Measurements from ENCODE around the gene PDE4C.
A peak's percentile ranks its signal among the peaks of the same experiment; 100 is the strongest.

Gene PDE4C

DNA sequence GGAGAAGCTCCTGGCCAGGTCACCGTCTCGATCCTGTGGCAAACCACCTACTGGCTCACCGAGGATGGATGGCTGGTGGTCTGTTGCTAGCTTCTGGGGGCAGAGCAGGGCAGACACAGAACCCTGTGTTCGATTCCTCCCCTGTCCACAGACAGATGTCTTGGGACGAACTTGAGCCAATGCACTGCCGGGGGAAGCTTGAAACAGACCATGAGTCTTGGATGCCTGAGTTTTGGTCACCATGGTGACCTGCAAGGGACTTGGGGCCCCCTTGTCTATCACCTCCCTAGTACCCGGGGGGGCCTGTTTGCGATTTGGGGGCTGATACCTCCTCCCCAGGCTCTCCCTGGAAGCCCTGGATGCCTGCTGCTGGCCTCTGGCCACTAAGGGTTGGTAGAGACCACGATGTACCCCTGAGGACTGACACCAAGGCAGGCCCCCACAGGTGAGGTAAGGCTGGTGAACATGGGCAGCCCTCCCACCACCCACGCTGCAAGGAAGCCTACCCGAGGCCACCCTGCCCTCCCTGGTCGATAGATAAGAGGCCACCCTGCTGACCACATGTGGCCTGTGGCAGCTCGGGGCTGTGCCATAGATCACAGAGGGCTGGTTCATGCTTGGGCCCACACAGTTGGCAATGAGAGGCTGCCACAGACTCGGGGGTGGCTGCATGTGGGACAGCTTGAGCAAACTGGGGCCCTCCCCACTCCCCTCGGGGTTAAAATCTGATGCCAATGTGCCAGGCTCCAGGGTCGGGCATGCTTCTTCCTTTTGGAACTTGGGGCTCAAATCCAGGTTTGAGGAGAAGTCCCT is 37.3 kb upstream of the PDE4C start:
- H3K4me1 Mint-ChIP-seq: peaks cover 13% of the 10 kb centered on the region
- H3K36me3 Mint-ChIP-seq: peaks cover 19% of the 10 kb centered on the region
- no peaks in the 10 kb centered on the region for H3K27me3 Mint-ChIP-seq
- H3K9me3 Mint-ChIP-seq: no peaks in the 10 kb centered on the region
- ATAC-seq (ENCODE audit: low read depth) (no peak), DNase-seq (ENCODE audit: low spot score in 2 of 2) (no peak)
- H3K27ac Mint-ChIP-seq: peak overlapping the region; percentile 45
- H3K4me3 Mint-ChIP-seq: no peak overlapping the region

DNA sequence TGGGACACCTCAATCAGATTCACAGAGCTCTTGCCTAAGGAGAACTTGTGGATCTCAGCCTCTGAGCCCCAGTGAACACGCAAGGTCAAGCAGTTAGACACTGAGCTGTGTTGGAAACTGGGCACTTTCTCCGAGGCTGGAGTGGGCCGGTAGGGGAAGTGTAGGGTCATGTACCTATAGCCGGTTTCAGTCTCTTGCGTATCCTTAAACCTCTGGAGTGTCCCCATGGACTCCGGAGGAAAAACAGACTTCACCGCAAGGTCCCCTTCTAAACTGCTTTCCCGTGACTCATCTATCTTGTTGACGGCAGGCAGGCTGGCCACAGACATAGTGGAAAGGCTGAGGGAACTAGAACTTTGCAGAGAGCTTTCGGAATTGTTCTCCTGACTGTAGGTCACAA is 36.7 kb upstream of the PDE4C start:
- no peak overlapping the region for H3K4me3 Mint-ChIP-seq
- ATAC-seq (ENCODE audit: low read depth) (no peak), DNase-seq (ENCODE audit: low spot score in 2 of 2) (no peak)
- H3K4me1 Mint-ChIP-seq: peaks cover 11% of the 10 kb centered on the region
- H3K27me3 Mint-ChIP-seq: no peaks in the 10 kb centered on the region
- no peak overlapping the region for H3K27ac Mint-ChIP-seq
- H3K9me3 Mint-ChIP-seq: no peaks in the 10 kb centered on the region
- H3K36me3 Mint-ChIP-seq: peaks cover 15% of the 10 kb centered on the region

DNA sequence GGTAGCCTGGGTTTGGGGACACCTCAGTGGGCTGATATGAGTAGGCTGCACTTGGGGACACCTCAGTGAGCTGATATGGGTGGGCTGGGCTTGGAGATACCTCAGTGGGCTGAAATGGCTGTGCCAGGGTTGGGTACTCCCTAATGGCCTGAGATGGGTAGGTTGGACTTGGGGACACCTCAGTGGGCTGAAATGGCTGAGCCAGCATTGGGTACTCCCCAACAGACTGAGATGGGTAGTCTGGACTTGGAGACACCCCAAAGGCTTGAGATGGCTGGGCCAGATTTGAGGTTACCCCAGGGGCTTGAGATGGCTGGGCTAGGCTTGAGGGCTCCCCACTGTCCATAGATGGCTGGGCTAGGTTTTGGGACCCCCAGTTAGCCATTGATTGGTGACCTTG is 35.9 kb upstream of the PDE4C start:
- Mint-ChIP-seq H3K36me3 (peaks cover 15% of the 10 kb centered on the region), H3K27me3 (no peaks in the 10 kb centered on the region), H3K27ac (no peak overlapping the region), H3K4me3 (no peak overlapping the region), H3K4me1 (peaks cover 11% of the 10 kb centered on the region), H3K9me3 (no peaks in the 10 kb centered on the region)
- DNase-seq (ENCODE audit: low spot score in 2 of 2) (no peak), ATAC-seq (ENCODE audit: low read depth) (no peak)

DNA sequence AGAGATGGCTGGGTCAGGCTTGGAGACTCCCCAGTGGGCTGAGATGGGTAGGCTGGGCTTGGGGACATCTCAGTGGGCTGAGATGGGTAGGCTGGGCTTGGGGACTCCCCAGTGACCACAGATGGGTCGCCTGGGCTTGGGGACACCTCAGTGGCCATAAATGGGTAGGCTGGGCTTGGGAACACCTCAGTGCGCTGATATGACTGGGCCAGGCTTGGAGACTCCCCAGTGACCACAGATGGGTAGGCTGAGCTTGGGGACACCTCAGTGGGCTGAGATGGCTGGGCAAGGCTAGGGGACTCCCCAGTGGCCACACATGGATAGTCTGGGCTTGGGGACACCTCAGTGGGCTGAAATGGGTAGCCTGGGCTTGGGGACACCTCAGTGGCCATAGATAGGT is 35.2 kb upstream of the PDE4C start:
- no peak overlapping the region for H3K4me3 Mint-ChIP-seq
- peaks cover 10% of the 10 kb centered on the region for H3K36me3 Mint-ChIP-seq

DNA sequence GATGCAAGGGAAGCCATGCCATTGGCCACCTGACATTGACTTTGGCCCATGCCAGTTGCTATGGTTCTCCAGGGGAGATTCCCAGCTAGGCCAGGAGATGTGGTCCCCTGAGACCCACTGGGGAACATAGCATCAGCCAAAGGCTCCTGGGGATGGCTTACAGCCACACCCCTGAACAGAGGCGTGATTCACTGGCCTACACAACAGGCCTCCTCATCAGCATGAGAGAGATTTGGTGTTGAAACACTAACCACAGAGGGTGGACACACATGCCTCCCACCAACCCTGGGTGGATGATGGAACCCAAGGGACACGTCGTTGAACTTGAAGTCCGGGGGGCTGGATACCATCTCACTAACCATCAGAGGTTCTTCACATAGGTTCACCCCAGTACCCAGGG is 33.7 kb upstream of the PDE4C start:
- Mint-ChIP-seq H3K4me3 (no peak overlapping the region), H3K27me3 (no peaks in the 10 kb centered on the region), H3K36me3 (peaks cover 2% of the 10 kb centered on the region), H3K4me1 (peaks cover 8% of the 10 kb centered on the region), H3K27ac (no peak overlapping the region), H3K9me3 (peaks cover 1% of the 10 kb centered on the region)
- DNase-seq (ENCODE audit: low spot score in 2 of 2) (no peak), ATAC-seq (ENCODE audit: low read depth) (no peak)

More for the DNA sequence above, 35.2 kb upstream of the PDE4C start:
- no peak for ATAC-seq (ENCODE audit: low read depth)
- DNase-seq (ENCODE audit: low spot score in 2 of 2): peak in 1 of 2 donors; percentile 26
- Mint-ChIP-seq H3K27me3 (no peaks in the 10 kb centered on the region), H3K27ac (peak overlapping the region; percentile 68), H3K4me1 (peaks cover 11% of the 10 kb centered on the region), H3K9me3 (no peaks in the 10 kb centered on the region)

DNA sequence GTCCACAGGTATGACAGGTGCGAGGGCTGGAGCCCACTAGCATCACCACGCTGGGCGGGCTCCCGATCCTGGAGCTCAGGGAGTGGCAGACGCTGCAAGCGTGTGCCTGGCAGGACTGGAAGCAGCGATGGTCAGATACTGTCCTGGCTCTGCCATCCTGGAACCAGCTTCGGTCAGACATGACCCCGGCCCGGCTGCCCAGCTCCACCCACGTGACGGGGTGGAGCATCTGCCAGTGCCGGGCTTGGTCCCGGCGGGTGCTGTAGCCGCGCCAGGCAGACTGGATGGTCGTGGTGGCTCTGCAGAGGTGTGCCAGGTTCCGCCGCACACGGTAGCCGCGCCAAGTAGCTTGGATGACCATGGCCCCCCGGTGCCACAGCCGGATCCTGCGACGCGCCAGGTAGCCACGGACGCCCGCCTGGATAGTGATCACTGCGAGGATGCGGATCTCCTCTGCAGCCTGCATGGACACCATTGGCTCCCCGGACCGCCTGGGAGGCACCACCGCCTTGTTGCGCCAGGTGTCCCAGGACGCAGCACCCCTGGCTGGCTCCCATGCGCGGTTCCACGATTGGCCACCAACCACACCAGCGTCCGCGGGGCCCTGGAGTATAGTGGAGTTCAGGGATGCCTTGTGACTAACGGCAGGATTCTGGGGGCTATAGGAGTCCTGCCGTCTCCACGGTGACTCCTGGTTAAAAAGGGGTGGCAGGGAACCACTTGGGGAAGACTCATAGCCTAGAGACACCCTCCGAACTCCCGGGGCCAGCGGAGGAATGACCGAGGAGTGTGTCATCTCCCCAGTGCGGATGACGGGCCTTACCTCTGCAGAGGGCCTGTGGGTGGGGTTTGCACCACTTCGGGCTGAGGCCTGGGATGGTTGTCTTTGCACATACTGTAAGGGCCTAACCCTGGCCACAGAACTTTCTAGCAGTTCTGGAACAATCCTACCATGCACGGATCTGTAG is 31.5 kb upstream of the PDE4C start:
- peaks cover 22% of the 10 kb centered on the region for H3K4me1 Mint-ChIP-seq

DNA sequence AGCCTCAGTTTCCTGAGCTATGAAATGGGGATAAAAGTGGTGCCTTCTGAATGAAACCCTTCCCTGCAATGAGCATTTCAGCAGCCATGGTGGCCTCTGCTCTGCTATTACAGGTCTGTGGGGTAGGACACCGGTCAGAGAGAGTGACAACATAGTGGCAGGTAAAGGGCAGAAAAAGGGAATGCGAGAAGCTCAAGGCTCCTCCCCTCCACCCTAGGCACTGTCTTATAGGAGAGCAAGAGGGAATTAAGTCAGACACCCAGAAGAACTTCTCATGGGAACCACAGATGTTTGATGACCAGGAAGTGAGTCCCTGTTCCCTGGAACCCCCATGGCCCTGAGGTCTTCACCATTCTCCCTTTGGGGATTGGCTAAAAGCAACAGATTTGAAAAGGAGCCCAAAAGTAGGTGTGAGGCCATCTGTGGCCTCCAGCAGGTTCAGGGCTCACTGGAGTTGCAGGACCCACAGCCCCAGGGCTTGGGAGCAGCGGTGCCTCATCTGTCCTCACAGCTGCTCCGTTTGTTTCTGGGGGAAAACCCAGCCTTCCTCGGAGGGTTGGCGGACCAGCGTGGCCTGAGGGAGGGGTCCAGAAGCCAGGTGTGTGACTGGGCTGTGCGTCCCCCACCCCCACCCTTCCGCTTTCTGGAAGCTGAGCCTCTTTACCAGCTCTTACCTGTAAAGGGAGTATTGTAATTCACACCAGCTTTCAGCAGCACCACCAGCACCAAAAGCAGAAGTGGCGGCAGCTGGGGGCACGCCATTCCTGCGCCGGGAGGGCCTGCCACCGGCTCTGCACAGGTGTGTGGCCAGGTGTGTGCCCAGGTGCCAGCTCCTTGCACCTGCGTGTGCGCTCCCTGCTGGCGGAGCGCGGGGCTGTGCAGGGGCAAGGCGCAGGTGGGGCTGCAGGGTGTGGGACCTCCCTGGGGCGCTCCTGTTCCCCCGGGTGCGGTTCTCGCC is 28.6 kb upstream of the PDE4C start:
- peaks cover 23% of the 10 kb centered on the region for H3K4me1 Mint-ChIP-seq
- peak overlapping the region; percentile 93 for H3K27ac Mint-ChIP-seq
- peaks cover 1% of the 10 kb centered on the region for H3K9me3 Mint-ChIP-seq
- DNase-seq (ENCODE audit: low spot score in 2 of 2) (peak; percentile 77 to 83), ATAC-seq (ENCODE audit: low read depth) (peak; percentile 81)
- peaks cover 2% of the 10 kb centered on the region for H3K36me3 Mint-ChIP-seq
- peaks cover 4% of the 10 kb centered on the region for H3K27me3 Mint-ChIP-seq
- no peak overlapping the region for H3K4me3 Mint-ChIP-seq

More for the DNA sequence above, 31.5 kb upstream of the PDE4C start:
- Mint-ChIP-seq H3K27me3 (no peaks in the 10 kb centered on the region), H3K27ac (no peak overlapping the region), H3K4me3 (no peak overlapping the region), H3K9me3 (peaks cover 1% of the 10 kb centered on the region), H3K36me3 (peaks cover 2% of the 10 kb centered on the region)
- ATAC-seq (ENCODE audit: low read depth) (no peak), DNase-seq (ENCODE audit: low spot score in 2 of 2) (peak in 1 of 2 donors; percentile 31)

DNA sequence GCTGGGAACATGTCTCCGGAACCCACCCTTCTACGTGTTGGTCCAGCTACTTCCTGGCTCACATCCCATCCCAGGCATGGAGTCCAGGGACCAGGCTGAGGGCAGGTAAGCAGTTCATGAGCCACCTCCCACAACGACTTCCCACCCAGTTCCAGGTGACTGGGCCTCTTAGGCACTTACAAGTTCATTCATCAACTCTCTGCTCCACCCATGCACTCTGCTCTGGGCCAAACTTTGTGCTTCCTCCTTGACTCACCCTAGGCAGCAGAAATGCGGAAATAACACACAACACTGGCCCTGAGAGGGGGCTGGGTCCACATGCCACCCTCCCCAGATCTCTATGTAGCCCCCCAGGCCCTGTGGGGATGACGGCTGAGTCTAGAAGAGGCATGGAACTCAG is 27.5 kb upstream of the PDE4C start:
- H3K4me3 Mint-ChIP-seq: peak overlapping the region; percentile 2
- peaks cover 4% of the 10 kb centered on the region for H3K27me3 Mint-ChIP-seq
- peak in 1 of 2 donors; percentile 38 for DNase-seq (ENCODE audit: low spot score in 2 of 2)
- no peak overlapping the region for H3K27ac Mint-ChIP-seq
- H3K4me1 Mint-ChIP-seq: peaks cover 23% of the 10 kb centered on the region
- H3K36me3 Mint-ChIP-seq: peaks cover 2% of the 10 kb centered on the region
- peaks cover 1% of the 10 kb centered on the region for H3K9me3 Mint-ChIP-seq
- peak; percentile 40 for ATAC-seq (ENCODE audit: low read depth)

DNA sequence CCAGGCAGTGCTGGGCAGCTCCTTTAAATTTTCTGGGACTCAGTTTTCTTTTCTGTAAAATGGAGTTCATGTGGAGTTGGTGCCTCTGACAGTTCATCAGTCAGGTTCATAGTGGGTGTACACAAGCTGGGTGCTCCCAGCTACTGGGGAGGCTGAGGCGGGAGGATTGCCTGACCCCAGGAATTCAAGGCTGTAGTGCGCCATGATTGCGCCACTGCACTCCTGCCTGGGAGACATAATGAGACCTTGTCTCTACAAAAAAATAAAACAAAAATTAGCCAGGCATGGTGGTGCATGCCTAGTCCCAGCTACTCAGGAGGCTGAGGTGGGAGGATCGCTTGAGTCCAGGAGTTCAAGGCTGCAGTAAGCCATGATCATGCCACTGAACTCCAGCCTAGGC is 26.9 kb upstream of the PDE4C start:
- no peak overlapping the region for H3K27ac Mint-ChIP-seq
- peaks cover under 1% of the 10 kb centered on the region for H3K36me3 Mint-ChIP-seq
- H3K27me3 Mint-ChIP-seq: peaks cover 7% of the 10 kb centered on the region
- H3K4me3 Mint-ChIP-seq: no peak overlapping the region
- peaks cover 23% of the 10 kb centered on the region for H3K4me1 Mint-ChIP-seq
- no peak for DNase-seq (ENCODE audit: low spot score in 2 of 2)
- ATAC-seq (ENCODE audit: low read depth): no peak
- H3K9me3 Mint-ChIP-seq: peaks cover 1% of the 10 kb centered on the region

DNA sequence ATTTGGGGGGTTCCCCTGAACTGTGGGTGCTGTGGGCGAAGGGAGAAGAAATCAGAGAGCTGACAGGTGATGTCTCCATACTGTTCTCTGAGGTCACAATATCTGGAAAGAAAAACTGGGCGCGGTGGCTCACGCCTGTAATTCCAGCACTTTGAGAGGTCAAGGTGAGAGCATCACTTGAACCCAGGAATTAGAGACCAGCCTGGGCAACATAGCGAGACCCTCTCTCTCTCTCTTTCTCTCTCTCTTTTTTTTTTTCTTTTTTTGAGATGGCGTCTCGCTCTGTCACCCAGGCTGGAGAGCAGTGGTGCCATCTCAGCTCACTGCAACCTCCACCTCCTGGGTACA is 26.1 kb upstream of the PDE4C start:
- Mint-ChIP-seq H3K27ac (no peak overlapping the region), H3K36me3 (no peaks in the 10 kb centered on the region), H3K9me3 (peaks cover 1% of the 10 kb centered on the region), H3K27me3 (peaks cover 9% of the 10 kb centered on the region), H3K4me1 (peaks cover 23% of the 10 kb centered on the region), H3K4me3 (no peak overlapping the region)
- no peak for ATAC-seq (ENCODE audit: low read depth)
- no peak for DNase-seq (ENCODE audit: low spot score in 2 of 2)

DNA sequence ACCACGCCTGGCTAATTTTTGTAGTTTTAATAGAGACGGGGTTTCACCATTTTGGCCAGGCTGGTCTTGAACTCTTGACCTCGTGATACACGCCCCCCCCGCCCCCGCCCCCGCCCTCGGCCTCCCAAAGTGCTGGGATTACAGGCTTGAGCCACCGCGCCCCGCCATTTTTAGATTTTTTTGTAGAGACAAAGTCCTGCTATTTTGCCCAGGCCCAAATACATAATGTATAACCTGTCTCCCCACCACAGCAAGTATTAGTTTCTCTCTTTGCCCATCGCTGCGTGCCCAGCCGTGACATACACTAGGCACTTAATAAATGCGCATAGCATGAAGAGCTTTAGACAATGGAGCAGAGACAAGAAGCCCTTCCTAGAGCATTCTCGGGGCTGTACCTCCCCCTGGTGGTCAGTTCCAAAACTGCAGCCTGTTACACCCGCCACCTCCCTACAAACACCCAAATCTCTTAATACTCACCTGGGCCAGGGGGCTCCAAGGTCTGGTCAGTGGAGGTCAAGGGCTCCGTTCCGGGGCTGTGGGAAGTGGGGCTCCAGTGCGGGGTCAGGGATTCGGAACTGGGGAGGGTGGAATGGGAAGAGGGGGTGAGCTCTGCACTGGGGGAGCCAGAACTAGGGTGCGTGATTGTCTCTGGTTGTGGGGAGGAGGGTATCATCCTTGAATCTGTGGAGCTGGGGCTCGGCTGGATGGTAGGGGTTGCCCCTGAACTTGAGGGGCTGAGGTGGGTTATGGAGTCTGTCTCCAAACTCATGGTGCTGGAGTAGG is 25.5 kb upstream of the PDE4C start:
- DNase-seq (ENCODE audit: low spot score in 2 of 2): peak; percentile 84 to 89
- peaks cover 9% of the 10 kb centered on the region for H3K27me3 Mint-ChIP-seq
- H3K36me3 Mint-ChIP-seq: no peaks in the 10 kb centered on the region
- H3K4me3 Mint-ChIP-seq: no peak overlapping the region
- H3K27ac Mint-ChIP-seq: no peak overlapping the region
- peaks cover 1% of the 10 kb centered on the region for H3K9me3 Mint-ChIP-seq
- ATAC-seq (ENCODE audit: low read depth): peak; percentile 33
- peaks cover 23% of the 10 kb centered on the region for H3K4me1 Mint-ChIP-seq

DNA sequence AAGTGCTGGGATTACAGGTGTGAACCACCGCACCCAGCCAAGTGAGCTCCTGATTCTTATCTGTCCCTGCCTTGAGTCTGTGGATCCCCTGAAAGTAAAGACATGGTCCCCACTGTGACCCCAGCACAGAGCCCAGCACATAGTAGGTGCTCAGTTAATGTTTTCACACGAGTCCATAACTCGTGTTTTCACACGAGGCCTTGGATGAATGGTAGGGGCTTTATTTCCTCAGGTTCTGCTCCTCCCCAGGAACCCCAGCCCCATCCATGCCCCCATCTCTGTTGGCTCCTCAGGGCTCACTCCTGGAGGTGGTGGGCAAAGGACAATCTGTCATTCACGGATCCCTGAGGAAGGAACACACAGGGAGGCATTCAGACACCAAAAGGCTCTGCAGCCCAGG is 23.6 kb upstream of the PDE4C start:
- no peak for ATAC-seq (ENCODE audit: low read depth)
- Mint-ChIP-seq H3K27ac (no peak overlapping the region), H3K4me3 (no peak overlapping the region), H3K4me1 (peaks cover 20% of the 10 kb centered on the region), H3K36me3 (no peaks in the 10 kb centered on the region), H3K27me3 (peaks cover 9% of the 10 kb centered on the region), H3K9me3 (no peaks in the 10 kb centered on the region)
- DNase-seq (ENCODE audit: low spot score in 2 of 2): no peak

DNA sequence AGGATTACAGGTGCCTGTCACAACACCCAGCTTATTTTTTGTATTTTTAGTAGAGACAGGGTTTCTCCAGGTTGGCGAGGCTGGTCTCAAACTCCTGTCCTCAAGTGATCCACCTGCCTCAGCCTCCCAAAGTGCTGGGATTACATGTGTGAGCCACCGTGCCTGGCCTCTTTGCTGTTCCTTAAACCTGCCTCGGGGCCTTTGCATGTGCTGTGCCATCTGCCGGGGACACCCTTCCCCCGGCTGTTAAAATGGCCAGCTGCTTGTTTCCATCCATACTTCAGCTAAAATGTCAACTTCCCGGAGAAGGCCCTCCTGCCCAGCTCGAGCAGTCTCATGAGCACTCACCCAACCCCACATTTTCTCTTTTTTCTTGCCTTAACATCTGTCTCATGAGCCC is 19.1 kb upstream of the PDE4C start:
- H3K4me1 Mint-ChIP-seq: no peaks in the 10 kb centered on the region
- no peak for DNase-seq (ENCODE audit: low spot score in 2 of 2)
- peaks cover 14% of the 10 kb centered on the region for H3K27me3 Mint-ChIP-seq
- no peaks in the 10 kb centered on the region for H3K9me3 Mint-ChIP-seq
- no peak overlapping the region for H3K4me3 Mint-ChIP-seq
- no peak for ATAC-seq (ENCODE audit: low read depth)
- H3K36me3 Mint-ChIP-seq: no peaks in the 10 kb centered on the region
- no peak overlapping the region for H3K27ac Mint-ChIP-seq

All from memory B cell (primary cell).